NCI-H1694 (cell line): Measurements from ENCODE around the gene HEATR5A.
"Not testable (repeated sequence)": the region's sequence is repeated elsewhere in the genome, so short reads cannot be mapped to it uniquely, and the experiment has no call there.

Experiments
- DNase-seq: peaks from one replicate; lab custom pipeline; 2025; lab: John Stamatoyannopoulos, UW

Gene HEATR5A

GRCh38 chr14:31257554-31258426, 162.6 kb downstream of the HEATR5A start:
- DNase-seq, result not testable (repeated sequence)

- DNase-seq, result no peak
These were observed 163.2 kb downstream of the HEATR5A start for GRCh38 chr14:31257244-31257553.

GRCh38 chr14:31256534-31257243, 163.7 kb downstream of the HEATR5A start:
- no peak for DNase-seq

- DNase-seq, result not testable (repeated sequence)
These were observed 164.4 kb downstream of the HEATR5A start for GRCh38 chr14:31255918-31256317.

GRCh38 chr14:31255286-31255685, 165.1 kb downstream of the HEATR5A start:
- DNase-seq, result no peak

- no peak for DNase-seq
These were observed 166.4 kb downstream of the HEATR5A start for GRCh38 chr14:31253746-31254471.

- no peak for DNase-seq
These were observed 167.5 kb downstream of the HEATR5A start for GRCh38 chr14:31252865-31253264.

- DNase-seq, result no peak
These were observed 169.1 kb downstream of the HEATR5A start for GRCh38 chr14:31251028-31251958.

- no peak for DNase-seq
These were observed 175.7 kb downstream of the HEATR5A start for GRCh38 chr14:31244626-31245025.

GRCh38 chr14:31243860-31244259, 176.5 kb downstream of the HEATR5A start:
- DNase-seq, result no peak

- not testable (repeated sequence) for DNase-seq
These were observed 178.0 kb downstream of the HEATR5A start for GRCh38 chr14:31242161-31242940.
